OCI-M2 (cell line): Measurements from ENCODE around the gene GLRA3.
"Not testable (repeated sequence)": the region's sequence is repeated elsewhere in the genome, so short reads cannot be mapped to it uniquely, and the experiment has no call there.

Experiments
- DNase-seq: peaks from one replicate; lab custom pipeline; 2025; ENCODE audit not compliant: unreplicated experiment; lab: John Stamatoyannopoulos, UW

GLRA3 gene

DNA sequence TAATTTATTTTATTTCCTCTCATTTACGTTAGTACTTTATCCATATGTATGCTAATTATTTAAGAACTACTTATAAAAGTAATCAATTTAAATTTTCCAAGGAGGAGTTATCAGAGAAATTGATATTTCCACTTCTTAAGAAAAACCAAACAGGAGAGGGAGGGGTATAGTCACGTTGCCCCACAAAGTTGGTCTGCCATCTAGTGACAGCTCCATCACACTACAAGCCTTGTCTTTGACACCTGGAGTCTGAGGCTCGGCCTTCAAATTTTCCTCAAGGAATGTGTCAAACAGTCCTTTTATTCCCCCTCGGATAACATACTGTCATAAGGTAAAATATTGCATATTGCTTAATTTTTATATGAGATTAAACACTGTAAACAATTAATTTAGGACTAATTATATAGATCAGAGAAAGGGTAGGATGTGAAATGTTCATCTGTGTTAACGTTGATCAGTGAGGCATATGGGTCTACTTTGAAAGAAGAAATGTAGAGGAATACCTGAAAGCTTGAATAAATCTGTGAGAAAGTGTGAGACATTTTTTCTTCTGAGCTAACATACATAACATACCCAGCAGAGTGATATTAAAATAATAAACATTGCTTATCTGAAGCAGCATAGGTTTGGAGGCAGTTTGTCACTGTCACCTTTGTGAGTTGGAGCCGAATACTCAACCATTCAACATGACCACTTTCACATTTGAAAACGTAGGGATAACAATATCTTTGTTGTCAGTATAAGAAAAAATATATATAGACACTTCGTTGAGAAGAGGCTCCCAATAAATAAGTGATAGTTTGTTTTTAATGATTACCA lies 114.4 kb downstream of the GLRA3 start:
- no peak for DNase-seq

DNA sequence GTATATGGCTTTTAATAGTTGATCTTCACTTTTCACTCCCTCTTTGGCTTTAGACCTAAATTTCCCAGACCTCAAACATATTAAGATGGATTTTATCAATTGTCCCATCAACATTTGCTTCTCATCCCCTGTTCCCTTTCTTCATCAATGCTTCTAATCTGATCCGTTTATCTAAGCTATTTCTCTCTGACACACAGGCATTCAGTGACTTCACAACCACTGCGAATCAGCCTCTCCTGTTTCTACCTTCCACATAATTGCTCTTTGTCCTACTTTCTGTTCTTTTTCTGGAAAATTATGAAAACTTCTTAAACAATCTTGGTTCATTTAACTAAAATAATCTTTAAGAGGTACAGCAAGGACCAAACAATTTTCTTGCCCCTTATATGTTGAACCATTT lies 115.2 kb downstream of the GLRA3 start:
- no peak for DNase-seq

DNA sequence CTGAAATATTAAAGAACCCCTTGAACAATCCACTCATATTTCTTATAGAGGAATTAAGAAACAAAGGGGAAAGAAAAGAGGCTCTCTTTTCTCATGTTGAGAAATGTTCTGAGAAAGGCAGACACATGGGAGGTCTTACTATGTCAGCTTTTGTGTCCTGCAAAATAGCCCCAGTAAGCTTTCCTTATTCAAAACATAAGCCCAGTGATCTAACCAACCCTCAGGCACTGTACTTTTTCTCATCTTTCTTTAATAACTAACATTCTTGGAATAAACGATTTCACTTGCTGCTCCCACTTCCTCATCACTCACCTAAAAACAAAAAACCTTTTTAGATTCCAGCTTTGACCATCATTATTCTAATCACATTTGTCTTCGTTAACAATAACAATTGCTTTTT lies 115.9 kb downstream of the GLRA3 start:
- DNase-seq: no peak

DNA sequence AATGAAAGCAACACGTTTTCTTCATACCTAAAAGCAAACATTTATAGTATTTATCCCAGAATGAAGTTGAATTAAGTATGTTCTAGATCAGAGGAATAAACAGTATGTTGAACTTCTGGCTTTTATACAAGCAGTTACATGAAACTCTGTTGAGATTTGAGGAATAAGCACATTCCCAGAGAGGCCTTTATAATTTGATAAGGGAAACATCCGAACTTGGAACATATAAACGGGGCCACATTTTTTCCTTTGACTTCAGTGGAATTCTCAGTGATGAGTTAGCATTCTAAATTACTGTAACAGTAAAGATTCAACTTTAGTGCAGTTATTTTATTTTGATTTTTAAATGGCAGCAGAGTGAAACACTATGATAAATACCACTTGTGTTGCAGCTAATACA lies 119.5 kb downstream of the GLRA3 start:
- no peak for DNase-seq

DNA sequence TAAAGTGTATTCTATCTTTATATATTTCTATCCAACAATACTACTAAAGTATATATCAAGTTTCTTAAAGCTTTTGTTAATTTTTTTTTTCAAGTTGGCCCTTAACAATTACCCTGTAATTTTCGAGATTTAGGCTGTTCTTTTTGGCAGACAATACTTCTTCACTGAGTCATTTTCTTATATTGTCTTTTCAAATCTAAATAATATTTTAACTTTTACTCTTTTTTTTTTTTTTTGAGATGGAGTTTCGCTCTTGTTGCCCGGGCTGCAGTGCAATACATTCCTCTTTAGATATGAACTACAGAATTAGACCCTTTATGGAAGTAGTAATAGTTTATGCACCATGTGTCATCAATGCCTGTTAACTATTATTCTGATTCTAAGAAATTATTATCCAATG lies 120.7 kb downstream of the GLRA3 start:
- DNase-seq: no peak

DNA sequence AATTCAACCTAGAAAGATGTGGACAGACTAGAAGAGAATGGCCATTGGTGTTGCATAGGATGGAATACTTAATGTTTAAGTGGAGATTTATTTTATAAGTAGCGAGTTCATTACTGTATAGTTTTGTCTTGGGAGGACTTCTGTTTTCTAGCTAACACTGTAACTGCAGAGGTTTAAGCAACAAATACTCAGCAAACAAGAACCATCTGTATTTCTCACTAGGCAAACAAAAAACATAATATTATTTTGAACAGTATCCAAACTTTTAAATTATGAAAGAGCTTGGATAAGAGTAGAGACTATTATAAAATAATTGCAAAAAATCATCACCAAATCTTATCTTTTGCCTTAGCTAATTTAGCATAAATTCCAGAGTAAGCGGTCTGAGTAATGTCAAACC lies 121.1 kb downstream of the GLRA3 start:
- DNase-seq: no peak

DNA sequence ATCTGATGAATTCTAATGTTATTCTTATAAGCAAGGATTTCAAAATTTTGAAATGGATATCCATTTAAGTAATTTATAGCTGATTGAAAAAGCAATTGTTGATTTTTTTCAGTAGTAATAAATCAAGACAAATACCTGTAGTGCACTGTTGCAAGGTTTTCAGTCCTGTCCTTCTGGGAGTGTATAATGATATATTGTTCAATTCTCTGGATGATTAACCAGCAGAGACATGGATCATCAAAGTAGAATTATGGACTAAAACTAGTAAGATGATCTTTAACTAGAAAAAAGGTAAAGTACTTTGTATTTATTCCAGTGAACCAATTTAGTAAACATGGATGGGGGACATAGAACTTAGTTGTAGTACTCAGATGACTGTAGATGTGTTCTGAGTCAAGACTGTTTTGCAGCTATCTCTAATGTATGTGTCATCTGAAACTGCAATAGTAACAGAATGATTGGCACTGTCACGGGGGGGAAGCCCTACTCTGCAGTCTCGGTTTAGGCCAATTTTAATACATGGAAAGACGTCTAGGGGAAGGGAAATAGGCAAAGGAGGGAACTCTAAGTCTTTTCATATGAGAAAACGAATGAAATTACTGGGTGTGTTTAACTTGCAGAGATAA lies 121.9 kb downstream of the GLRA3 start:
- DNase-seq: no peak

DNA sequence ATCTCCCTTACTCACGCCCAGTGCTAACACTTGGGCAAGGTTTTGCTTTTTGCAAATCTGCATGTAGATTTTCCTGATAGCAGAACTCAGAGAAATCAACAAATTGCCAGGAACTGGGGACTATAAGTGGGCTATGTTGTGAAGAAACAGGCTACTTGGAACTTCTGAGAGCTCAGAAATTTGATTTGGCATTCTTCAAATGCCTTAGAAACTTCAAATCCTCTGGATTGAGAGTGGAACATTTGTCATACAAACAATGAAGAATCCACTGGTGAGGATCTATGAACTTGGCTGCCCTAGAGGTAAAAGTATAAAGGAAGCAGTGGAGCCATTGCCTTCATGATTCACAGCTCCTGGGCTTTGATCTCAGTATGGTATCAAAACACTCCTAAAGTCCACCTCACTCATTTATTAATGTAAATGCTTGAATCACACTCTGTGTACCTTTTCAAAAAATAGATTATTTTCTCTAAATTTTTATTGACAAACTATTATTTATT lies 126.0 kb downstream of the GLRA3 start:
- DNase-seq: no peak

DNA sequence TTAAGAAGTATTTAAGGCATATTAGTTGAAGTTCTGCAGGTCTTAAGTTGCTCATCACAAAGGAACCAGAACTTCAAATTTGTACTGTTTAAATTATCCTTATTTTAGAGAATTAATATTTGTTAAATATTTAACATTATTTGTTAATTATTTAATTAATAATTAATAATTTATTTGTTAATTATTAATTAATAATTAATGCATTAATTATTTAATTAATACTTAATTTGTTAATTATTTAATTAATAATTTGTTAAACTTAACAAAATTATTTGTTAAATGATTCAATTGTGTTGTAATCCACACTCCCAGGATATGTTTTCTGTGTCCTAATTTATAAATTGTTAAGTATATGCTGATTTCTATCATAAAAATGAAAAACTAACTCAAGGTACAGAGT lies 129.4 kb downstream of the GLRA3 start:
- no peak for DNase-seq

DNA sequence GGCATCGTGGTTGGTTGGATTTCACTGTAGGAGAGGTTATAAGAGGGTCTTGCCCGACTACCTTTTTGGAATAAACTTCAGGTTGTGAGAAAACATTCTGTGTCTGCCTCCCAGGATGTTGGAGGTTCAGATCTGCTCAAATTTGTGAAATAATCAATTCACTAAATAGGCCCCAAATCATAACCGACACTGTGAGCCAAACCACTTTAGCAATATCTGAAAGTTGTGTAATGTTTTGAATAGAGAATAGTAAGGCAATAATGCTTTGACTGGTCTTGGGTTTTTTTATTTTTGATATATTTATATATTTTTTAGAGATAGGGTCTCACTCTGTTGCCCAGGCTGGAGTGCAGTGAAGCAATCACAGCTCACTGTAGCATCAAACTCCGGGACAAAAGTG lies 131.2 kb downstream of the GLRA3 start:
- no peak for DNase-seq

DNA sequence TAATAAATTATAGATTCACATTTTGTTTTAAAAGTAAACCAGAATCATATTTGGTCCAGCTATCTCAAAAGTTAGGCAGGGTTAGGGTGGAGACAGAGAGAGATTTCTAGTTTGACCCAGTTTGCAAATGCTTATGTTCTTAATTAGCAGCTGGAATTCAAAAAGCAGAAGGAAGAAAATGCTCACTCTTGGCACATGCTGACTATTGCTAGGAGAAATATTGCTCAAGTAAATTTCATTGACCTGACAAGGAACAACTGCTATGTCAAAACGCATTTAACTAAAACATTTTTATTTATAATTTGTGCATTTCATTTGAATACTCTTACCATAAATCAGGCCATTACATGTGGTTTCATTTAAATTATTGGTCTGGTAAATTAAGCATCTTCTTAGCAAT lies 131.8 kb downstream of the GLRA3 start:
- no peak for DNase-seq

DNA sequence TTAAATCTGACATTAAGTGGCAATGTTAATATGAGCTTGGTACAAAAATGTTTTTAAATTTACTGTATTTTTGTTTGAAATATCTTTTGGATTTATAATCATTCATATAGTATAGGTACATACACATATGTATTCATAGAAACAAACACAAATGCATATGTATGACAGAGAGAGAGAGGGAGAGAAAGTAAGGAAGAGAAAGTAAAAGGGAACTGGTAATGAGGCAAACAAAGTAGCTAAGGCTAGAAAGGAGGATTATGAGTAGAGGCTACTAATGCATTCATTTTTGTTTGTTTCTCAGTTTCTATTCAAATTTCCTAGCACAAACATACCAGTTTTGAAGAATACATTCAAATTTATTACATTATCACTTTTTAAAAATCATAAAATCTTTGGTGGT lies 132.4 kb downstream of the GLRA3 start:
- no peak for DNase-seq

DNA sequence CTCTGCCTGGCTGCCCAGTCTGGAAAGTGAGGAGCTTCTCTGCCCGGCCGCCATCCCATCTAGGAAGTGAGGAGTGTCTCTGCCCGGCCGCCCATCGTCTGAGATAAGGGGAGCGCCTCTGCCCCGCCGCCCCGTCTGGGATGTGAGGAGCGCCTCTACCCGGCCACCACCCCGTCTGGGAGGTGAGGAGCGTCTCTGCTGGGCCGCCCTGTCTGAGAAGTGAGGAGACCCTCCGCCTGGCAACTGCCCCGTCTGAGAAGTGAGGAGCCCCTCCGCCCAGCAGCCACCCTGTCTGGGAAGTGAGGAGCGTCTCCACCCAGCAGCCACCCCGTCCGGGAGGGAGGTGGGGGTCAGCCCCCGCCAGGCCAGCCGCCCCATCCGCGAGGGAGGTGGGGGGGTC lies 137.2 kb downstream of the GLRA3 start:
- DNase-seq: not testable (repeated sequence)

DNA sequence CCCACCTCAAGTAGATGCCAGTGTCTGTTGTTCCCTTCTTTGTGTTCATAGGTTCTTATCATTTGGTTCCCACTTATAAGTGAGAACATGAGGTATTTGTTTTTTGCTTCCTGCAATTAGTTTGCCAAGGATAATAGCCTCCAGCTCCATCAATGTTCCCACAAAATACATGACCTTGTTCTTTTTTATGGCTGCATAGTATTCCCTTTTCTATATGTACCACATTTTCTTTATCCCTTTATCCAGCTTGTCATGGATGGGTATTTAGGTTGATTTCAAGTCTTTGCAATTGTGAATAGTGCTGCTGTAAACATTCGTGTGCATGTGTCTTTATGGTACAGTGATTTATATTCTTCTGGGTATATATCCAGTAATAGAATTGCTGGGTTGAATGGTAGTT lies 138.4 kb downstream of the GLRA3 start:
- no peak for DNase-seq

DNA sequence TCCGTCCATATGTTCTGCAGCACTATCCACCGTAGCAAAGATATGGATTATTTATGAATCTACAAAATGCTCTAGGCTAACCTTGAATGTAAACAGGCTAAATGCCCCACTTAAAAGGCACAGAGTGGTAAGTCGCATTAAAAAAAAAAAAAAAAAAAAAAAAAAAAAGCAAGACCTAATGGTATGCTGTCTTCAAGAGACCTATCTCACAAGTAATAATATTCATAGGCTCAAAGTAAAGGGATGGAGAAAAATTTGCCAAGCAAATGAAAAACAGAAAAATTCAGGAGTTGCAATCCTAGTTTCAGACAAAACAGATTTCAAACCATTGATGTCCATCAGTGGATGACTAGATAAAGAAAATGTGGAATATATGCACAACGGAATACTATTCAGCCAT lies 139.4 kb downstream of the GLRA3 start:
- no peak for DNase-seq

DNA sequence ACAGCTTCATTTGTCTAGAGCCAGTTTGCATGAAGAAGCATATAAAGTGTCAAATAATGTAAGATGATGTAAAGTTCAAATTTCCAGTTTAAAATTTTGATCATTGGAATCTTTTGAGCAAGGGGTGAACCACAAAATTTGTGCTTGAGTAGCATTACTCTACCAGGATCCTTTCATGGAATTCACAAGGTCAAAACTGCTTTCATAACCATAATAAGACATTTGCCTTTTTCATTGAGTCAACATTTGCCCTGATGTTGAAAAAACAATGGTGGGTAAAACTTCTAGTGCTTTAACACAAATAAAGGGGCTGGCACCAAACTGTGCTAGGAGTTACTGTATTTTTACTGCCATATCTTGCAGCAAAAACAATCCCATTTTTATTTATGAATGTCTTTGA lies 142.2 kb downstream of the GLRA3 start:
- no peak for DNase-seq

DNA sequence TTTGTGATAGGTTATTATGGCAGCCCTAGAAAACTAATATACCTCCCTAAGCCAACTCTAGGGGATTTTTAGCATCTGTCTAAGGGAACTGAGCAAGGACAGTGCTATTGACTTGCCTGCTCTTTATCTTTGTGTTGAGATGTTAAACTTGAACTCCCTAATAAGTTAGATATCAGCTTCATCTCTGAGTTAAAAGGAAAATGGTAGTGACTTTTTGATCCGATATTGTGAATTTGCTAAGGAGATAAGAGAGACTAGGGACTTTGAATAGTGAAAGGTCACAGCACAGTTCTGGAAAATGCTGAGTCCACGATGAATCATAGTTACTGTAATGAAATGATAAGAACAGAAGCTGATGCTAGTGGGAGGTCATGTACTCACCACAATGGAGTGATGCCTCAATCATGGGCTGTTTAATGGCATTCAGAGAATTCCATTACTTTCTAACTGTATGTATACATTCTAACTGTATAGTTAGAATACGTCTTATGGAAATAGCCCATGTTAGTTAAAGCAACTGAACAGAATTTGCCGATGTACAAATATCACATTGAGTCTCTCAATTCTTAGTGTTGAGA lies 147.2 kb downstream of the GLRA3 start:
- DNase-seq: peak; percentile 22

DNA sequence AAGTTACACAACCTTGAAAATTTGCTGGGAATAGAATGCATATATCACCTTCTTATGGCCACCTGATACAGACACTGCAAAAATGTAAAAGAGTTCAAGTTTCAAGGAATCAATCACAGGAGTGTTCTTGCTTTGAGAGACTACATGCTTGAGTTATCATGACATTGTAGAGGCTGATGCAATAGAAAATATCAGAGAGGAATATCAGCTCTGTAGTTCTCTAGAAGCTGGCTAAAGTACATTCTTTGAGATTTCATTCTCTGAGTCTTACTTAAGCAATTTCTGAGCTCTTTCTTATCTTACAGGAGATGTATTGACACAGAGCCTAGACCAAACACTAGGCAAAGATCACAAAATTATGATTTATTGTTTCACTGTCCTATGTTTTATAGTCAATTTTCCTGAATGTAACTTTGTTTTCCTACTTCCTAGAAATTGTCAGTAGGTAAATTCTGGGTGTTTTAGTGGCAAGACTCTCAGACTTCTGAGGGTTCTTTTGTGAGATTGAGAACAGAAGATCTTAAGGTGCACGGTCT lies 154.7 kb downstream of the GLRA3 start:
- no peak for DNase-seq

DNA sequence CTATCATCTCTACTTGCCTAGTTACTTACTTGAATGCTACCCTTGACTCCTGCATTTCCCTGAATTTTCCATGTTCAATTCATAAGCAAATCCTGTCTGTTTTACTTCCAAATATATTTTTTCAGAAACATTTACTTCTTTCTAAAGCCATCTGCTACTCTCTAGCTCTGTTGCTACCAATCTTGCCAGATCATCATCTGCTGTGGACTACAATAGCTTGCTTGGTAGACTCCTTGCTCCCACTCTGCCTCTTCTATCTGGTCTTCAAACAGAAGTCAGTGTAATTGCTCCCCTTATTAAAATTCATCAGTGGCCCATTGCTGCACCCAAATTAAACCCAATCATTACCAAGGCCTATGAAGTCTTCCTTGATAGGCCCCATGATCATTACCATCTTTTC lies 155.2 kb downstream of the GLRA3 start:
- no peak for DNase-seq

DNA sequence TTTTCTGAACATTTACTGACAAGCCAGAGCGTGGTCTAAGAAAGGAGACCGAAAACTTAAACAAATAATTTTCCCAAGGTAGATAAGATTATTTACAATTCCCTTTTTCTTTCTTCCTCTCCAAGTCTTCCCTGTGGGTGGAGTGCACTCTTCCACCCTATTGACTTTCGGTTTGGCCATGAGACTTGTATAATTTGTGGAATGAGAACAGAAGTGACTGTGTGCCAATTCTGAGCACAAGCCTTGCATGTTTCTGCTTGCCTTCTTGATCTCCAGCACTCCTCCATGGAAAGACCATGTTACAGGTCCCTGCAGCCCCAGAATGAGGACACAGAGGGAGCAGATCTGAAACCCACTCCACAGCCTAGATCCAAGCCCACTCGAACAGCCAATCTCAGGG lies 156.8 kb downstream of the GLRA3 start:
- no peak for DNase-seq

DNA sequence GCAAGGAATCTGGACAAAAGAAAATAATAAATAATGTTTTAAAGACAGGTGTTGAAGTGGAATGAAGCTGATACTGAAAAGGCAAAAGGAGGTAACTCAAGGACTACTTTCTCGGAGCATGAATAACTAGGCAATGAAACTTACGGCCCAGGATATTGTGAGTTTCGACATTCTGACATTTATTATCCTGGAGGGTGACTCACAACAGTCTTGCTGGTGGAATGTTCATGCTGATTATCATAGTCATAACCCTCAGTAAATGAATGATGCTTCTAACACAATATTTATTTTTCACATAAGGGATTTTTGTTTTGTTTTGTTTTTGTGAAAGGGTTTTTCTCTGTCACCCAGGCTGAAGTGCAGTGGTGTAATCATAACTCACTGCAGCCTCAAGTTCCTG lies 159.8 kb downstream of the GLRA3 start:
- no peak for DNase-seq

DNA sequence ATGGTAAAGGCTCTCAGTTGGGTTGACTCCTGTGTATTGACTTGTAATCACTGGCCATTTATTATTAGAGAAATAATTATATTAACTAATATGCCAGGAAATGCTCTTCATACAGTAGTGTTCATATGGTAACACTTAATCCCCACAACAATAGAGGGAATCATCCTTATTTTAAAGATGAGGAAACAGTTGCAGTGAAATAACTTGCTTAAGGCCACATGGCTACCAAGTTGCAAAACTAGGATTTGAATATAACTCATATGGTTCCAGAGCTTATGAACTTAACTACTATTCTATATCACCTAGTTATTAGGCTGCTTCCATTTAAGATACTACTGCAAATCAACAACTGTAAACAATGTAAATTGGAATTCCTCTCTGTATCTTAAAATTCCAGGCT lies 163.2 kb downstream of the GLRA3 start:
- DNase-seq: no peak
